Thyroid gland (tissue), 4 donors: ENCODE measurements around the gene DPYSL3.

ENCODE experiments used
- CTCF ChIP-seq, 6 experiments: fragments of 200-600 bp in 3 of 6; fragments of 450-650 bp in 3 of 6; sonication (generic) in 3 of 6; IDR thresholded peaks; one replicate each; pipeline ENCODE4 v1.5.1; 2016 to 2019; ENCODE audit warnings: antibody characterized with exemption in 6 of 6, mild to moderate bottlenecking in 2 of 6, inconsistent platforms in 1 of 6, moderate library complexity in 1 of 6
- POLR2A ChIP-seq, 2 donors: fragments of 450-650 bp; IDR thresholded peaks; one replicate each; pipeline ENCODE4 v1.6.1; 2017; ENCODE audit warnings: antibody characterized with exemption in 2 of 2, mild to moderate bottlenecking in 2 of 2, moderate library complexity in 1 of 2

GRCh38 chr5:147485046-147485445 lies 24.8 kb downstream of the DPYSL3 start:
- TF ChIP-seq CTCF (IDR thresholded peaks at IDR 0.05) = no peak
- TF ChIP-seq POLR2A (IDR thresholded peaks at IDR 0.05) = no peak
